Kidney (tissue), 14 donors: ENCODE results near the gene SETX. TPM values are rescaled to one million over a fixed set of nuclear protein-coding genes. Genes with fewer than 3 reads are reported as not detected.

Source experiments
- DNase-seq, 5 donors: peaks; one replicate each; pipeline ENCODE4 v3.0.0-alpha.2; 2013 to 2020
- FAIRE-seq: peaks from 2 replicates; lab custom pipeline; 2012; peaks lifted over from hg19 to GRCh38; lab: Jason Lieb, UNC
- H3K27ac ChIP-seq, 2 donors: one replicate each; pipeline ENCODE4 v1.7.0; 2013; ENCODE audit warnings: low read depth in 2 of 2, low read length in 2 of 2, inconsistent platforms in 1 of 2
- H3K27me3 ChIP-seq: one replicate; pipeline ENCODE4 v1.7.1; 2013; ENCODE audit warnings: low read length, inconsistent platforms; ENCODE audit not compliant: control insufficient read depth, insufficient read depth
- H3K36me3 ChIP-seq, 3 donors: one replicate each; pipeline versions ENCODE4 v1.7.0 to v1.7.1; 2013; ENCODE audit warnings: low read length in 3 of 3, control low read depth in 1 of 3, inconsistent platforms in 1 of 3; ENCODE audit not compliant: insufficient read depth in 3 of 3, control insufficient read depth in 2 of 3
- H3K4me1 ChIP-seq, 3 donors: one replicate each; pipeline versions ENCODE4 v1.7.0 to v1.7.1; 2013; ENCODE audit warnings: low read length in 3 of 3, inconsistent platforms in 1 of 3, low read depth in 1 of 3; ENCODE audit not compliant: control insufficient read depth in 2 of 3, insufficient read depth in 2 of 3
- H3K4me3 ChIP-seq, 3 donors: one replicate each; pipeline versions ENCODE4 v1.7.0 to v1.8.1; 2013; ENCODE audit warnings: low read length in 3 of 3, control low read depth in 1 of 3, inconsistent platforms in 1 of 3
- H3K9ac ChIP-seq, 3 donors: one replicate each; pipeline versions ENCODE4 v1.7.0 to v1.7.1; 2013; ENCODE audit warnings: low read length in 3 of 3, control low read depth in 1 of 3, inconsistent platforms in 1 of 3
- H3K9me3 ChIP-seq, 3 donors: one replicate each; pipeline versions ENCODE4 v1.7.0 to v1.7.1; 2013; ENCODE audit warnings: low read length in 3 of 3, control low read depth in 1 of 3, inconsistent platforms in 1 of 3; ENCODE audit not compliant: control insufficient read depth in 2 of 3, insufficient read depth in 1 of 3
- CTCF ChIP-seq: IDR thresholded peaks from 3 replicates; pipeline ENCODE4 v1.5.1; 2012; ENCODE audit warnings: mild to moderate bottlenecking, moderate library complexity, borderline replicate concordance; ENCODE audit not compliant: insufficient read depth; ENCODE audit errors: extremely low read depth
- intact Hi-C: fragments of 100-400 bp; cut with DNase I; formaldehyde crosslinking; loops from one replicate; pipeline ENCODE4 v1.11.1; 2022
- polyA plus RNA-seq: library from polyadenylated mRNA; stranded (reverse); fragments of 350-450 nt; fragmentation: Illumina TruSeq; extraction: RNeasy Lipid Tissue Mini Kit (QIAGEN cat#74804); gene quantifications from one replicate; pipeline ENCODE4 v1.2.3, GENCODE V29; 2014; ENCODE audit warnings: low read depth, low replicate concordance; ENCODE audit not compliant: insufficient read depth
- total RNA-seq: library from RNA; stranded (reverse); fragmentation: NEBNext Ultra II Directional; extraction: Animal tissue kit (Norgen Biotek cat#: 25700); gene quantifications from one replicate; pipeline ENCODE4 v1.2.1, GENCODE V29; 2021
- donor health status: control.
- donor health status: control.
- donor health status: control.
- donor health status: control.
- donor health status: control.
- donor health status: DM: yes; HTN: yes; CAD: no.
- donor health status: Normal renal cell carcinoma (clear cell type).

SETX gene
- total and polyA plus RNA-seq, 2 donors from 2014 or later, result 16.1 to 56.8 TPM

GRCh38 chr9:132260846-132261245, 93.9 kb downstream of the SETX start:
- H3K27me3 ChIP-seq, result no peaks in the 10 kb centered on the region
- DNase-seq, result no peak
- intact Hi-C loops, result loop anchor here (10.0 kb wide), 1 partner anchor 496 kb away; no protein-coding TSS in a partner anchor
- no peak for TF ChIP-seq CTCF
- H3K9me3 ChIP-seq, result no peaks in the 10 kb centered on the region
- H3K9ac ChIP-seq, result no peak overlapping the region
- H3K4me3 ChIP-seq, result no peak overlapping the region
- no peak overlapping the region for H3K27ac ChIP-seq
- H3K36me3 ChIP-seq, result peaks cover 2 to 24% (median 19%) of the 10 kb centered on the region in 3 donors
- no peak for FAIRE-seq
- H3K4me1 ChIP-seq, result peaks cover 0 to 2% (median 0%) of the 10 kb centered on the region in 3 donors

GRCh38 chr9:132250324-132251262, 104.2 kb downstream of the SETX start:
- H3K9ac ChIP-seq, result no peak overlapping the region
- FAIRE-seq, result no peak
- H3K4me1 ChIP-seq, result no peaks in the 10 kb centered on the region
- TF ChIP-seq CTCF, result no peak
- intact Hi-C loops, result no loop called here
- no peak overlapping the region for H3K27ac ChIP-seq
- DNase-seq, result no peak
- H3K4me3 ChIP-seq, result no peak overlapping the region
- no peaks in the 10 kb centered on the region for H3K36me3 ChIP-seq
- H3K27me3 ChIP-seq, result no peaks in the 10 kb centered on the region
- H3K9me3 ChIP-seq, result peaks cover 0 to 2% (median 0%) of the 10 kb centered on the region in 3 donors

- H3K4me1 ChIP-seq, result peaks cover 0 to 3% (median 0%) of the 10 kb centered on the region in 3 donors
- H3K9me3 ChIP-seq, result peaks cover 0 to 2% (median 0%) of the 10 kb centered on the region in 3 donors
- no peak for TF ChIP-seq CTCF
- H3K9ac ChIP-seq, result no peak overlapping the region
- FAIRE-seq (no peak), DNase-seq (peak in 1 of 5 donors; percentile 56)
- H3K36me3 ChIP-seq, result no peaks in the 10 kb centered on the region
- H3K27ac ChIP-seq, result no peak overlapping the region
- H3K4me3 ChIP-seq, result no peak overlapping the region
- H3K27me3 ChIP-seq, result no peaks in the 10 kb centered on the region
- intact Hi-C loops, result no loop called here
Observed at GRCh38 chr9:132249690-132250089, 105.1 kb downstream of the SETX start.
